Right lobe of liver (tissue), 4 donors: ENCODE data around the gene COPB2.

Source experiments
- POLR2A ChIP-seq: fragments of 450-650 bp; IDR thresholded peaks from one replicate; pipeline ENCODE4 v1.6.1; 2017; ENCODE audit warnings: antibody characterized with exemption, mild to moderate bottlenecking
- TF ChIP-seq, protein P1 (sequence below), 4 donors: fragments of 200-600 bp in 3 of 4; fragments of 450-650 bp in 1 of 4; IDR thresholded peaks; one replicate each; pipeline versions ENCODE4 v1.5.1 to v1.8.0; 2016 to 2022; ENCODE audit warnings: antibody characterized with exemption in 4 of 4, mild to moderate bottlenecking in 2 of 4
- donor health status: DM: no; HTN: no; CAD: no.
- donor health status: DM: no; HTN: no; CAD: no.
- donor health status: DM: no; HTN: yes; CAD: no.

DNA sequence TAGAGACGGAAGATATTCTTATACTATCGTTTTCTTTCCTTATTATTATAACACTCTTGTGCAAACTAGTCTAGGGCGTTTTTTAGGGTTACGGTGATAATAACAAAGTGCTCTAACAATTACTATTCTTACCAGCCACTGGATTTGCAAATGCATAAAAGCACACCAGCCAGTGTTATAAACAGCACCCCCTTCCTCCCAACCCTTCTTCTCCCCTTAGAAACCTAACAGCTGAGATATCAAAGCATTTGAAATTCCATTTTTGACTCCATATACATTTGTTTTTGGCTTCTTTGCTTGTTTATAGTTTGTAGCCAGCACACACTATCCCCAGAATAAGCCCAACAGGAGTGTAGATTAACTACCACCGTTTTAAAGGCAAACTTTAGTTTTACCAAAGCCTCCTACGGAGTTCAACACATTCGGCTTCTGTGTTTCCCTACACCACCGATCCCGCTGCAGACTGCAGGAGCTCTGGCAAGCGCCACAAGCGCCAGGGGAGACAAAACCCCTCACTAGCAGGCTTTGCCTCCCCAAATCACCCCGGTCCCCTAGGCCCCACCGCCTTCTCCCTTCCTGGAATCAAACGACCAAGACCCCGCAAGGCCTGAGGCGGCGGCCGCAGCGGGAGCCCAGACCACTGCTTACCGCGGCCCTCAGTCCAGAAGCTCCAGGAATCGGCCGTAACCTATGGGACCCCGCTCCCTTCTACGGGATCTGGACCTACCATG is 461 bp downstream of the COPB2 start:
- TF ChIP-seq POLR2A, result no peak
- TF ChIP-seq, protein P1, sequence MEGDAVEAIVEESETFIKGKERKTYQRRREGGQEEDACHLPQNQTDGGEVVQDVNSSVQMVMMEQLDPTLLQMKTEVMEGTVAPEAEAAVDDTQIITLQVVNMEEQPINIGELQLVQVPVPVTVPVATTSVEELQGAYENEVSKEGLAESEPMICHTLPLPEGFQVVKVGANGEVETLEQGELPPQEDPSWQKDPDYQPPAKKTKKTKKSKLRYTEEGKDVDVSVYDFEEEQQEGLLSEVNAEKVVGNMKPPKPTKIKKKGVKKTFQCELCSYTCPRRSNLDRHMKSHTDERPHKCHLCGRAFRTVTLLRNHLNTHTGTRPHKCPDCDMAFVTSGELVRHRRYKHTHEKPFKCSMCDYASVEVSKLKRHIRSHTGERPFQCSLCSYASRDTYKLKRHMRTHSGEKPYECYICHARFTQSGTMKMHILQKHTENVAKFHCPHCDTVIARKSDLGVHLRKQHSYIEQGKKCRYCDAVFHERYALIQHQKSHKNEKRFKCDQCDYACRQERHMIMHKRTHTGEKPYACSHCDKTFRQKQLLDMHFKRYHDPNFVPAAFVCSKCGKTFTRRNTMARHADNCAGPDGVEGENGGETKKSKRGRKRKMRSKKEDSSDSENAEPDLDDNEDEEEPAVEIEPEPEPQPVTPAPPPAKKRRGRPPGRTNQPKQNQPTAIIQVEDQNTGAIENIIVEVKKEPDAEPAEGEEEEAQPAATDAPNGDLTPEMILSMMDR (IDR thresholded peaks at IDR 0.05), result no peak
